Measurements from ENCODE around the gene WRAP73.

- TF ChIP-seq, protein P1, sequence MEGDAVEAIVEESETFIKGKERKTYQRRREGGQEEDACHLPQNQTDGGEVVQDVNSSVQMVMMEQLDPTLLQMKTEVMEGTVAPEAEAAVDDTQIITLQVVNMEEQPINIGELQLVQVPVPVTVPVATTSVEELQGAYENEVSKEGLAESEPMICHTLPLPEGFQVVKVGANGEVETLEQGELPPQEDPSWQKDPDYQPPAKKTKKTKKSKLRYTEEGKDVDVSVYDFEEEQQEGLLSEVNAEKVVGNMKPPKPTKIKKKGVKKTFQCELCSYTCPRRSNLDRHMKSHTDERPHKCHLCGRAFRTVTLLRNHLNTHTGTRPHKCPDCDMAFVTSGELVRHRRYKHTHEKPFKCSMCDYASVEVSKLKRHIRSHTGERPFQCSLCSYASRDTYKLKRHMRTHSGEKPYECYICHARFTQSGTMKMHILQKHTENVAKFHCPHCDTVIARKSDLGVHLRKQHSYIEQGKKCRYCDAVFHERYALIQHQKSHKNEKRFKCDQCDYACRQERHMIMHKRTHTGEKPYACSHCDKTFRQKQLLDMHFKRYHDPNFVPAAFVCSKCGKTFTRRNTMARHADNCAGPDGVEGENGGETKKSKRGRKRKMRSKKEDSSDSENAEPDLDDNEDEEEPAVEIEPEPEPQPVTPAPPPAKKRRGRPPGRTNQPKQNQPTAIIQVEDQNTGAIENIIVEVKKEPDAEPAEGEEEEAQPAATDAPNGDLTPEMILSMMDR (IDR thresholded peaks at IDR 0.05), result no peak
- TF ChIP-seq POLR2A (IDR thresholded peaks at IDR 0.05), result no peak
- TF ChIP-seq POLR2AphosphoS5 (IDR thresholded peaks at IDR 0.05), result no peak
These were observed 13.4 kb downstream of the WRAP73 start for GRCh38 chr1:3636531-3636930.
